8988T (cell line): ENCODE measurements around the gene ZBTB8B.
"Not testable (repeated sequence)": the region's sequence is repeated elsewhere in the genome, so short reads cannot be mapped to it uniquely, and the experiment has no call there.

ENCODE experiments used
- DNase-seq: peaks from one replicate; pipeline ENCODE4 v3.0.0; 2011

Gene ZBTB8B

GRCh38 chr1:32464716-32465577 lies at the start of gene ZBTB8B:
ZBTB8B (plus strand) TSS chr1:32465072; CDS start chr1:32470625, 5,553 bp downstream.
- peak; percentile 79 for DNase-seq

GRCh38 chr1:32421775-32422174 lies 43.1 kb upstream of the ZBTB8B start:
- DNase-seq = no peak

- no peak for DNase-seq
Measured at GRCh38 chr1:32426489-32427255, 38.2 kb upstream of the ZBTB8B start.

- DNase-seq = no peak
Measured at GRCh38 chr1:32427264-32427963, 37.5 kb upstream of the ZBTB8B start.

- DNase-seq = no peak
Measured at GRCh38 chr1:32431736-32432400, 33.0 kb upstream of the ZBTB8B start.

- DNase-seq = no peak
Measured at GRCh38 chr1:32438136-32438535, 26.7 kb upstream of the ZBTB8B start.

GRCh38 chr1:32438777-32439176 lies 26.1 kb upstream of the ZBTB8B start:
- DNase-seq = not testable (repeated sequence)

GRCh38 chr1:32441467-32441866 lies 23.4 kb upstream of the ZBTB8B start:
- DNase-seq = not testable (repeated sequence)

DNA sequence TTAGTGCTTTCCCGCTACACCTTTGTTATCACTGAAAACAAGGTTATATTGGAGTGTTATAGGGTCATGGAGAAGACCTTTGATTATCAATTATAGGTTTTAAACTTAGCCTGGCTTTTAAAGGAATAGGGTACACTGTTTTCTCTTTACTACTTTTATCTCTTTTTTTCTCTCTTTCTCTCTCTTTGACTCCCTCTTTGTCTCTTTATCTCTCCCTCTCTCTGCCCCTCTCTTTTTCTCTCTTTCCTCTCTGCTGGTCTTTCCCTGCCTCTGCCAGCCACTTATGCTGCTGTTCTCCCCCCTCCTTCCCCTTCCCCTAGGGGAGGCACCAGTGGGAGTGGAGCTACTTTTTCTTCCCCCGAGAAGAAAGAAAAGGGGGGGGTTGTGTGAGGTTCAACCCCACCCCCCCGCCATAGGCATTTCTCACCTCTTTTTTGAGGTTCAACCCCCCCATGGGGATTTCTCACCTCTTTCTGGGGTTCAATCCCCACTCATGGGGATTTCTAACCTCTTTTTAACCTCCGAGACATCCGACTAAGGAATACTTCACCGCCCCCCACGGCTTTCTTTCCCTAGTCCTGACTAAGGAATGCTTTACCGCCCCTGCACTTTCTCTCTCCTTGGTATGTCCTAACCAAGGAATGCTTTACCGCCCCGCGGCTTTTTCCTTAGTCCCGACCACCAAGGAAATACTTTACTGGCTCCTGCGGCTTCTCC lies 17.2 kb upstream of the ZBTB8B start:
- DNase-seq = no peak

- DNase-seq = not testable (repeated sequence)
Measured at GRCh38 chr1:32448186-32448772, 16.6 kb upstream of the ZBTB8B start.

DNA sequence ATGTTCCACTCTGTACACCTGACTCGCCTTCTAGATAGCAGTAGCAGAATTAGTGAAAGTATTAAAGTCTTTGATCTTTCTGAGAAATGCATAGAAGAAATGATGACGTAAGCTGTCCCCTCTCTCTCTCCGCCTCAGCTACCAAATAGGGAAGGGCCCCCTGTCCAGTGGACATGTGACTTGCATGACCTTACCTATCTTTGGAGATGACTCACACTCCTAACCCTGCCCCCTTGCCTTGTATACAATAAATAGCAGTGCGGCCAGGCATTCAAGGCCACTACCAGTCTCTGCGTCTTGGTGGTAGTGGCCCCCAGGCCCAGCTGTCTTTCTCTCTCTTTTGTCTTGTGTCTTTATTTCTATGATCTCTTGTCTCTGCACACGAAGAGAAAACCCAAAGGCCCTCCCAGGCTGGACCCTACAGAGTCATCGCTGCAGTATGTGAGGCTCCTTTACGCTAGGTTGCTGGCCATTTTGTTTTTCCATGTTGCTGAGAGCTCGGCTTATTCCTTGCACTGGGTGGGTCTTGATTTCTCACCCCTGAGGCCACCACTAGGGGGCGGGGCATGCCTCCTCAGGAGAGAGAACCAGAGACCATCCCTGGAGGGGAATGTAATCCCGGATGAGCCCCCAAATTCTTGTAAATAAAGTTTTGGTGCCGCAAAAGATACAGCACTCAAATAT lies 16.0 kb upstream of the ZBTB8B start:
- no peak for DNase-seq

DNA sequence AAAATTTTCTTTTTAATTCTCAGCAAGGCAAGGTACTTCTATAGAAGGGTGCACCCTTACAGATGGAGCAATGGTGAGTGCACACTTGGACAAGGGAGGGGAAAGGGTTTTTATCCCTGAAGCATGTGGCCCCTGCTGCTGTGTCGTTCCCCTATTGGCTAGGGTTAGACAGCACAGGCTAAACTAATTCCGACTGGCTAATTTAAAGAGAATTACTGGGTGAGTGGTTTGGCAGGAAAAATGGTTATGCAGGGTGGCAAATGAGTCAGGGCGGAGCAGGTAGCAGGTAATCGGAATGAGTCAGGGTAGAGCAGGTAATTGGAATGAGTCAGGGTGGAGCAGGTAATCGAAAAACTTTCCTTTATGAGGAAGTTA lies 15.4 kb upstream of the ZBTB8B start:
- not testable (repeated sequence) for DNase-seq

DNA sequence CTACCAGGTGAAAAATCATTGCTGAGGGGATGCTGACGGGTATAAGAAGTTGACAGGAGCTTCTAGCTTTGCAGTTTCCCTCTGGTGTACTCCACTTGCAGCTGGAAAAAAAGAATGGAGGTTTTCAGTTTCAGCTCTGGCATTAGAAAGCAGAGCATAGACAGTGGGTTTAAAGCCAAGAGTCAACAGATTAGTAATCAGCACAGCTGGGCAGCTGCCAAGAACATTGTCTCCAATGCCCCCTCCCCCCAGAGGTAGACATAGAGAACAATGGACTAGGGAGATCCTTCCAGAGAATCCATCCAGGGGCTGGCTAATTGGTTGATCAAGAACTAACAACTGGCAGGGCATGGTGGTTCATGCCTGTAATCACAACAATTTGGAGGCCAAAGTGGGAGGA lies 10.1 kb upstream of the ZBTB8B start:
- DNase-seq = no peak

- no peak for DNase-seq
Measured at GRCh38 chr1:32455958-32456357, 8.9 kb upstream of the ZBTB8B start.

DNA sequence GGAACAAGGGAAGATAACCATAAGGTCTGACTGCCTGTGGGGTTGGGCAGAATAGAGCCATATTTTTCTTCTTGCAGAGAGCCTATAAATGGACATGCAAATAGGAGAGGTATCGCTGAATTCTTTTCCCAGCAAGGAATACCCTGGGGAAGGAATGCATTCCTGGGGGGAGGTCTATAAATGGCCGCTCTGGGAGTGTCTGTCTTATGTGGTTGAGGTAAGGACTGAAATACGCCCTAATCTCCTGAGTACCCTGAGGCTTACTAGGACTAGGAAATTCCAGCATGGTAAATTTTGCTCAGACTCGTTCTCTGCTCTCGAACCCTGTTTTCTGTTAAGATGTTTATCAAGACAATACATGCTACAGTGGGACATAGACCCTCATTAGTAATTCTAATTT lies 6.1 kb upstream of the ZBTB8B start:
- DNase-seq = not testable (repeated sequence)

DNA sequence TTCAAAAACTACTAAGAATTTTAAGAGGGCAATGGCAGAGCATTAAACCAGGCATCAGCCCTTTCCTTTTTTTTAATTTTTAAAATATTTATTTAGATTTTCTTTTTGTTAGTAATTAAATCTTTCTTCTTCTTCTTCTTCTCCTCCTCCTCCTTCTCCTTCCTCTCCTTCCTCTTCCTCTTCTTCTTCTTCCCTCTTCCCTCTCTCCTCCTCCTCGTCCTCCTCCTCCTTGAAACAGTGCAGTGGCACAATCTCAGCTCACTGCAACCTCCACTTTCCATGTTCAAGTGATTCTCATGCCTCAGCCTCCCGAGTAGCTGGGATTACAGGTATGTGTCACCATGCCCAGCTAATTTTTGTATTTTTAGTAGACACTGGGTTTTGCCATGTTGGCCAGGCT lies 1.9 kb upstream of the ZBTB8B start:
- DNase-seq = not testable (repeated sequence)

GRCh38 chr1:32464191-32464715 lies 619 bp upstream of the ZBTB8B start:
- no peak for DNase-seq

GRCh38 chr1:32465578-32465933 lies 684 bp downstream of the ZBTB8B start:
- no peak for DNase-seq

GRCh38 chr1:32466761-32467160 lies 1.9 kb downstream of the ZBTB8B start:
- DNase-seq = no peak

GRCh38 chr1:32468791-32469190 lies 3.9 kb downstream of the ZBTB8B start:
- no peak for DNase-seq

GRCh38 chr1:32470431-32470830 lies 5.6 kb downstream of the ZBTB8B start:
- no peak for DNase-seq
